ENCODE data around the gene ZFP36L1.
"Not testable (repeated sequence)": the region's sequence is repeated elsewhere in the genome, so short reads cannot be mapped to it uniquely, and the experiment has no call there.

The ZFP36L1 gene

DNA sequence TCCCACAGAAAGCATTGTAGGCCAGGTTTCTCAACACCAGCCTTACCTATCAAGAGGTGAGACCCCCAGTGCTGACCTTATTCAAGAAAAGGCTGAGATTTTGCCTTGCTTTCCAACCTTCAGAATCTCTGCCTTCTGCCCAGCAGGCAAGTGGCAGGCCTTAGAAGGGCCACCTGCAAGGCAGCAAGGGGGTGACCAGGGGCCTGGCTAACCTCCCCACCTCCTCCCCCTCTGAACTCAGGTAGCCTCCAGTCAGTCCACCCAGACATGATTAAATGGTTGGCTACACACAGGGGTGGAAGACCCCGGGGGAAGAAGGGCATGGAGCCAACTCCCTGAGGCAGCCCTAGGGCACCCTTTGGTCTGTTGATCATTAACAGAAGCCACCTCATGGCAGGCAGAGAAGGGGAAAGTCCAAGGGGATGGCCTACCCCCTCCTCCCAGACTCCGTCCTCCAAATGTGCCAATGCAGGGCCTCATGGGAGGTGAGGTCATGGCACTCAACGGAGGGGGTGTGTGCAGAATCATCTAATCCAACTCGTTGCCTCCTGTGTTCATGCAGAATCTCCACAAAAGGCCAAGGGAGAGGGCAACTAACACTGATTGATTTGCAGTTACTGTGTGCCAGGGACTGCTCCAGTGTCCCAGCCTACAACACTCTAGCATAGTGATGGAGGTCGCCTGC is 8.5 kb downstream of the ZFP36L1 start:
- DNase-seq (ENCODE audit: low spot score), result no peak

DNA sequence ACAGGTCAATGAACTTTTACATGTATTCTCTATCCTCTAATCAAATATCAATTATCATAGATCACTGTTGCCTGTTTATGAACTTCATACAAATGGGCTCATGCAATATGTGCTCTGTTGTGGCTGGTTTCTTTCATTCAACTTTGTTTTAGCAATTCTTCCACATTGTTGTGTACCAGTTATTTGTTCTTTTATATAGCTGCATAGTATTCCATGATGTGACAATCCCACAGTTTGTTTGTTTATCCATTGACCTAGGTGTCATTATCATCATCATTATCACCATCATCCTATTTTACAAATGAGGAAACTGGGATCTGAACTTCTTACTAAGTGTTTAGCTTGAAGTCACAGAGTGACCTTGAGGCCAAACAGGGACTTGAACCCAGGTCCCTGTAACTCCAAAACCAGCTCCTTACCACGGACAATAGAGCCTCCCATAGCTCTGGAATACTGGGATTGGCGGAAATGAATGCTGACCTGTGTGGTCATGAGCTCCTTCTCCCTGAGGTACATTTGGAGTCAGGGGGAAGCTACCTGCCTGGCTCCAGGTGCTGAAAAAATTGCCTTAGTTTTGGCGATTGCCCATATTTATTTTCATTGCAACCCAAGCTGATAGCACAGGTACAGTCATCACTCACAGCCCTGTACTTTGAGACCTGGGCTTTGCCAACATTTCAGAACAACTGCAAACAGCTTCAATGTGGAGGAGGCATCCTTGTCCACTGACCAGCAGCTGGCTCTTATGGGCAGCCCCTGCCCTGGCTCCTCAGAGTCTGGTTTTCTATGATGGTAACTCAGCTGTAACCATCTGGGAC is 9.2 kb downstream of the ZFP36L1 start:
- DNase-seq (ENCODE audit: low spot score), result no peak

DNA sequence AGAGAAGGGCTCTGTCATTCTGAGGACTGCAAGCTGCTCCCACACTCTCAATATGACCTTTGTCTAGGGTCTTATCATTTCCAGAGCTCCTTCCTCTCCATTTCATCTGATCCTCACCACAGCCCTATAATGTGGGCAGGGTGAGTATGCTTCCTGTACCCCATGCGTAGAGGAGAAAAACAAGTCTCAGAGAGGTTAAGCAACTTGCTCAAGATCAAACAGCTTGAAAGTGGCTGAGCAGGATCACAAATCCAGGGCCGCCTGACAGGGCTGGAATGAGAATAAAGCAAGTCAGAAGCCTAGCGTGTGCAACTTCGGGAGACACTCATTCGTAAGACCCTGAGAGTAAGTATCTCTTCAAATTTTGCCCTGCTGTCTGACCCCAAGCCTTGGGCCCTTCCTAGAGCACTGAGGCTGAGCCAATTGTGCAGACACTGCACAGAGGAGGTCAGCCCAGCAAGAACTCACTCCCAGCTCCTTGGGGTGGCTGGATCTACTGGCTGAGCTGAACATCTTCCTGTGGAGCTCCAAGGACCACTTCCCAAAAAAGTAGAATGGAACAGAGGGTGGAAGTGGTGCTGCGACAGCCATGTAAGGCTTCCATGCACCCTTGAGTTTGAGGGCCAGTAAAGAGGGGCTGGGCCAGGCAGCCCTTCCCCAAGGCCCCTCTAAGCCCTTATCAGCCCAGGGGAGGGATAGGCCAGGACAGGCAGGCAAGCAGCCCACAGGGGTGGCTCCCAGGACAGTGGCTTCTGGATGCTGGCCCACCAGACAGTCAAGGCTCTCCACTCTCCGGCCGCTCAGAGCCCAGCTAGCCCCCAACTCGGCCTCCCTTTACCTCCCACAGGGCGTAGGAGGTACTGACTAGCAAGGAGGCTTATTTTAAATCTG is 10.5 kb downstream of the ZFP36L1 start:
- DNase-seq (ENCODE audit: low spot score), result peak; percentile 77

DNA sequence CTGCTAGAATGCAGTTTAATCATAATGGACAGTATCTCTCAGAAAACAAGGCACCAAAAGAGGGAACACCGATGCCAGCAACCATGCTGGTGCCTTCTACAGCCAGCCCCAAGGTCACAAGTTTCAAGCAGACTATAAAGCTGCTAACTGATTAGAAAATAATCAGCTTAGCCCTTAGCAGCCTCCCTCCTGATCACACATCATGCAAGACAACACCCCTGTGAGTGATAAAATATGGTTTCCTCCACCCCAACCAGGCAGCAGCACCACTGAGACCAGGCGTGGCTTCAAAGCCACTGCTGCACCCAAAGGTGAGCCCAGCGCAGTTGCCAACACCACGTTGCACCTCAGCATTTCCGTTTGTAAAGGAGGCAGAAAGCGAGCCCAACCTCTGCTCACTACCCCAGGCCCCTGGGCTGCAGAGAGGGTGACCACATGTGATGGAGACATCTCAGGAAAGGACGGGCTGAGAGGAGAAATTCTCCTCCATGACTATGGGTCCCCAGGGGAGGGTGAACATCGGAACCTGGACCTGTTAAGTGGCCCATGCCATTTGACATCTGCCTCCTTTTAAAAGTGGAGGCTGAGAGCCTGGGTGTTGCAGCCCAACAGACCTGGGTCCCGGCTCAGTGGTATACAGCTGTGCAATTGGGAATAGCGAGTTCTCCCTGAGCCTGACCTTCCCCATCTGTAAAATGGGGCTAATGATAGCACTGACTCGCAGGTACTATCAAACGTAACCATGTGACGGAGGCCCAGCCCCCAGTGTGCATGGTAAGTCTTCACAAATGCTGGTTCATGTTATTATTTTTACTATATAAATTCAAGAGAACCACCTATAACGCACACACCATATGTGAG is 11.5 kb downstream of the ZFP36L1 start:
- DNase-seq (ENCODE audit: low spot score), result peak; percentile 84

DNA sequence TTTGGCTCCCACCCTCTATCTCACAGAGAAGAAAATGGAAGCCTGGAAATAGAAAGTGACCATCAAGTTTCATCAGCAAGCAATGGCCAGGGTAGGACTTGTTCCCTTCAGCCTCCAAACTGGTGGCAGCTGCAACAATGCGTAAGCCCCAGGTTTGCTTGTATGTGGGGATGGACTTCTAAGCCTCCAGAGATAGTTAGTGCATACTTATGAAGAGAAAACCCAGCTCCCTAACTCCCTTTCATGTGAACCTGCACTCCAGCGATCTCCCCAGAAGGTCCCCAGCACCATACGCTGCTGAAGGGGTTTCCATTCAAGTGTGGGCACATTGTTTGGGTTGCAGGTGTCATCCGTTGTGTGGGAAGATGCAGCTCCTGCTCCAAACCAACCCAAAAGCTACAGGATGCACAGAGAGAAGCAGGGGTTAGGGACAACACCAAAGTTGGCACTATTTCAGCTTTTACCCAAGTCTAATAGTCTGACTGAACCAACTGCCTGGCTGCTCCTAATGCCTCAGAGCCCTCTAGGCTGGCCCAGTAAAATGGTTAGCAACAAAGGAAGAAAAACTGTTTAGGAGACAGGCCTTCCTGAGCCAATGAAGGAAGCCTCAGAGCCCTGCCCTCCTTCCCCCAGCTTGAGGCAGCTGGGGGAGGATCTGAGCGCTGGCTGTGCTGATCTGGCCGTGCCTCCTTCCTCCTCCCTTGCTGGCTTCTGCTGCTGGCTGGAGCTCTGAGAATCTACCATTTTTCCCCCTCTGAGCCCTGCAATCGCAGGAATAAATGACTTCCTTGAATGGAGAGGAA is 12.3 kb downstream of the ZFP36L1 start:
- DNase-seq (ENCODE audit: low spot score), result peak; percentile 20

DNA sequence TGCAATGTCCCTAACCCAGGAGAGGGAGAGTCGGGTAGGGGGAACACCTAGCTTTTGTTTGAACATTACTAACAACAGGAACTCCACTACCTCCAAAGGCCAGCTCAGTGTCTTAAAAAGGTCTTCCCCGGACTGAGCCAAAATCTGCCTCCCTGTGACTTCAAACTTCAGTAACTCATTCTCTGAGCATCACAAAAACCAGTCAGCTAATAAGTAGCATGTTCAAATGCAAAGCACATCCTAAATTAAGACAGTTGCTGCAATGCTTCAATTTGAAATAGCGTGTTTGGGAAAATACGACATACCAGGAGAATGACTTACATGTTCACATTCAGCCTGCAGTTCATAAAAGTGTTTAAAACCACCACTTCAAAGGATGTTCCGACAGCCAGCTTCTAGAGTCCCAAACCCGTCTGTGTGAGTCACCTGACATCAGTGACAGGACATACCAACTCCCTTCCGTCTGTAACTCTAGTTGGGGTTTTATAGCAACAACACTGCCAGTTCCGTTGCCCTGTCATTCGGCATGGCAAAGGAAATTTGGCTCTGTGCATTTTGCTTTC is 13.0 kb downstream of the ZFP36L1 start:
- DNase-seq (ENCODE audit: low spot score), result peak; percentile 81

DNA sequence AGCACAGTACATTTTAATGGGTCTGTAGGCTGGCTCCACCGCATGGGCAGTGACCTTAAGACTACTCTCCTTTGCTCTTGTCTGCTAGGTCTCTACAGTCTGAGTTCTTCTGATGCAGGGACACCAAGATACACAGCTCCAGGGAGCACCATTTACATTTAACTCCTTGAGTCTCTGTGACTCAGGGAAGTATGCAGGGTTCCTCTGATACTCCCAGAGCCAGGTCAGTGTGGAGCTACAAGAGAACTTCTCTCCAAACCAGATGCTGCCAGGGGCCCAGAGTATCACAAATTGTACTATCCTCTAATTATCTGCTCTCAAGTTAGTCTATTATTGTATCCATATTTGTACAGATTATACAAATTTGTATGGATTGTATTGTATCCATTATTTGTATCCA is 15.2 kb downstream of the ZFP36L1 start:
- DNase-seq (ENCODE audit: low spot score), result no peak

DNA sequence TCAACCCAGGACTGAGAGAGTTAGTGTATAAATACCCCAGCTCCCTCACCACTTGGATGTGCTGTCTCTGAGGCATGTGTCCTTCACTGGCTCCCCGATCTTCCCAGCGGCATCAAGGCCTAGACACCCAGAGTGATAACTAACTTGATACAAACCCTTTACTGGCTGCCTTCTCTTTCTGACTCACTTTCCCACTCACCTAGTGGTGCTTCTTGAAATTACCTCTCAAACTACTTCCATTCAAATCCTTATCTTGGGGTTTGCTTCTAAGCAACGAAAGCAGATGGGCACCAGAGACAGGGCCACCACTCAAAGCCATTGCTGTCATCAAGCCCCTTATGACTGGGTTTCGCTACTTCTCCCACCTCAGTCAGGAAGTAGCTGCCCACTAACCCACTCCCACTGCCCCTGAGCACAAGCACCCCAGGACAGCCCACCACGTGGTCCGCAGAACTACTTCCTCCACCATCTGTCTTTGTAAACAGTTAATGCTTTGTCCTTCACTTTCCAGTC is 17.2 kb downstream of the ZFP36L1 start:
- no peak for DNase-seq (ENCODE audit: low spot score)

DNA sequence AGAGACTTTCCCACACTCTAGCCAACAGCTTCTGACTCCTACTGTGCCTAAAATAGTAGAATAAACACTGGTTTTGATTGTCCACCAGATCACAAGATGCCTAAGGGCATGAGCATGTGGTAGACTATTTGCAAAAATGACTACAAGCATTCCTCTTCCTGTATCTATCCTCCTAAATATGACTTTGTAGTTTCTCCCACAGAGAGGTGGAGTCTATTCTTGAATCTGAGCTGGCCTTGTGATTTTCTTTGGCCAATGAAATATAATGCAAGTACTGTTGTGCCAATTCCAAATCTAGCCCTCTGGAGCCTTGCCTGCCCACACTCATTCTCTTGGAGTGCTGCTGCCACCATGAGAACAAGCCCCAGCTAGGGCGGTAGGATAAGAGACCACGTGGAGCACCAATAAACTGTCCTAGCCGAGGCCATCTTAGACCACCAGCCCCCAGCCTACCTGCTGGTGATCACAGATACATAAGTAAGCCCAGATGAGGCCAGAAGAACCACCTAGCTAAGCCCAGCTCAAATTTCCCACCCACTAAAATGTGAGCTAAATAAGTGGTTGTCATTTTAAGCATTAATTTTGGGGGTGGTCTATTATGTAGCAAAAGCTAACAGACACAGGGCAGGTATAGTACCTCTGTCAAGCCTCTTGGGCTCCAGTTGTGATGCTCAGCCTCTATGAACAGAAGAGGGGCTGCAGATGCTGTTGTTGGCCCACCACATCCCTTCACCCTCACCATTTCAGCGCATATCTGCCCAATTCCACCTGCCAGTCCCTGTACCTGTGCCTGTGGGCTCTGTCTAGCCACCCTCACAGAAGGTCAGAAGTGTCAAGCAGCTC is 17.9 kb downstream of the ZFP36L1 start:
- DNase-seq (ENCODE audit: low spot score), result no peak

DNA sequence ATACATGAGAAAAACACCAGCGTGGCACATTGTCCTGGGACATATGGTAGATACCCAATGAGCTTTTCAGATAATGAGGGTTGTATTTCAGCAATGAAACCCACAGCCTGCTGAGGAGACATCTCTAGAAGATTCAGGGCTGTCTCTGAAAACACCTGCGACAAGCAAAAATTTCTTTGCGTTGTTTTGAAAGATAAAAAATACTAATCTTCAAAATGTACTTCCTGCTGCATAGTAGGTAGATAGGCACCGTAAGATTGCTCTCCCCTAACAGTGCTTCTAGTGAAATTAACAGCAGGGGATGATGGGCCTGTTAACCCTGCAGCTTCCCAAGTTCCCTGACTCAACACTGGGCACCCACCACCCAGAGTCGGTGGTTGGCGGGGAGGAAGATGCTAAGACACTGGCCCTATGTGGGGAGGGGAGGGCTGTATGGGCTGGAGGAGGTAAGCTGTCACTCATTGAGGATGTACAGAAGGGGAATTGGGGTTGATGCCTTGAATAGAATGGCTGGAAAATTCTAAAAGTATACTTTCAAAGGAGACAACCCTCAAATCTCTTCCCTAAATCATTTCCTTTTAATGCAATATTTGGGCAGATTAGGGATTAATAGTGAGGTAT is 20.0 kb downstream of the ZFP36L1 start:
- DNase-seq (ENCODE audit: low spot score), result no peak

DNA sequence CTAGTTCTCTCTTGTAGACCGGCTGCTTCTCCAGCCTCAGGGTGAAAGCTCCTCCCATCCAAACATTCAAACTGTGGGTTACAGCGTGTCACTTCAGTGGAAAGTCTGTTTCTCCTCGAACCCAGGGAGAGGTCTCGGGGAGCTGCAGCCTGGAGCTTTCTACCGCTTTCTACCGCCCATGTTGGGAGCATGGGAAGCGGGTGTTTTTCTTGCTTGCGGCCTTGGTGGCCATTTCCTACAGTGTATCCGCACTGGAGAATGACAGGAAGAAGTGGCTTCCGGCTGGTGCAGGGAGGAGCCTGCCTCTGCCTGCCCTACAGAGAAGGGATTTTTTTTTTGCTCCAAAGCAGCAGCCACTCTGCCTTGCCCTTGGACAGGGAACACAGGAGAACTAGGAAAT is 21.2 kb downstream of the ZFP36L1 start:
- no peak for DNase-seq (ENCODE audit: low spot score)

DNA sequence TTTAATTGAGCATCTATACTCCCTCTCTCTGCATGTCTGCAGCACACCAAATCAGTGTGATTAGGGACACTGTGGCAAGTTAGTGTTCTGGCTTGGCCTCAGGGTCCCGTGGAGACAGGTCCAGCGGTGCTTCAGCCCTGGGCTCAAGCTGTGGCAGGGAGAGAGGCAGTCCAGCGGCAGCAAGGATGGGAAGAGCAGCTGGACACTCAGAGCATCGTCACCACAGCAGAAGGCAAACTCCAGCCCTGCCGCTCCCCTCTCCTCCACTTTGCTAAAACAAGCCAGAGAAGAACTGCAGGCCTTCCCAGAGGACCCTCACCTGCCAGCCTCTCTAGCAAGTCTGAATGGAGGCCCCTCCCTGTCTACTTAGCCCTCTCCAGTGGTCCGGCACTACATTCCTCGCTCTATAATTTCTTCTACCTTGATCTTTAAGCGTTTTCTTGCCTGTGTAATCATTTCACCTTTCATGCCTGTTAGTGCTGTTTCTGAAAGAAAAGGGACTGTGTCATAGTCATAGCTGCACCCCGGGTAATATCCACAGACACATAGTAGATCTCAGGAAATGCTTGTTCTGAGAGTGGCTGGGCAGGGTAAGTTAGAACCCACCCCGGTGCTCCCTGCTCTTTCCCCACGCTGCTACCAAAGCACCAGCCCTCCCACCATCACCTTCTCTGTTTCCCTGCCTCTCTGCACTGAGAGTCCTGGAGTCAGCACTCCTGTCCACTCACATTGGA is 22.1 kb downstream of the ZFP36L1 start:
- no peak for DNase-seq (ENCODE audit: low spot score)

DNA sequence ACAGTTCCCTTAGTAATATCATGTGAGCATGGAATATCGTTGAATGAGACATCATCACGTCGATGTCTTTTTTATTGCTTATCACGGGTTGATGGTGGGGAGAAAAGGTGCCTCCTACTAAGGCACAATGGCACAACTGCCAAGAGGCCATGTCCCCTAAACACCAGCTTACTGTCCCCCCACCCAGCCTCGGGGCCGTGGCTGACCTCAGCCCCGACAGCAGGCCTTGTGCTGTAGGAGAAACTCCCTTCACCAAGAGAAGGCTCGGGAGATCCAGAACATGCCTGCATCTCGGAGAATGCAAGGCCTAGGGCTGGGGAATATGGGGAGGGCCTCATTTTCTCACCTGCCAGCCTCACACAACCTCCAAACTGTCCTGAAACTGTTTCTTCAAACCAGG is 22.8 kb downstream of the ZFP36L1 start:
- no peak for DNase-seq (ENCODE audit: low spot score)

DNA sequence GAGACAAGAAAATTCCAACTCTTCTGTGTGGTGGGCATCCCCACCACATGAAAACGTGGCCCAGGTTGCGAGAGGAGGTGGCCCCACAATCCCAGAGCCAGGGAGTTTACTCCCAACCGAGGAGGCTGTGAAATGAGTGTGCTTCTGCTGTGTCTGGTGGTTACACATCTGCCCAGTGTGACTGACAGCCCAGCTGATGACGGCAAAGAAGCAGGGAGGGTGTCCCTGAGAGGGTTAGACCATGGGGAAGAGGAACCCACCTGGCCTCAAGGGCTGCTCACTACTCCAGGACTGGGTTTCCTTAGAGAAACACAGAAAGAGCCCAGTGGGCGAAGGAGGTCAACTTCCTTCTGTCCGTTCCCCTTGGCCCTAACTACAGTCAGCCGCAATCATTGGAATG is 24.6 kb downstream of the ZFP36L1 start:
- no peak for DNase-seq (ENCODE audit: low spot score)

DNA sequence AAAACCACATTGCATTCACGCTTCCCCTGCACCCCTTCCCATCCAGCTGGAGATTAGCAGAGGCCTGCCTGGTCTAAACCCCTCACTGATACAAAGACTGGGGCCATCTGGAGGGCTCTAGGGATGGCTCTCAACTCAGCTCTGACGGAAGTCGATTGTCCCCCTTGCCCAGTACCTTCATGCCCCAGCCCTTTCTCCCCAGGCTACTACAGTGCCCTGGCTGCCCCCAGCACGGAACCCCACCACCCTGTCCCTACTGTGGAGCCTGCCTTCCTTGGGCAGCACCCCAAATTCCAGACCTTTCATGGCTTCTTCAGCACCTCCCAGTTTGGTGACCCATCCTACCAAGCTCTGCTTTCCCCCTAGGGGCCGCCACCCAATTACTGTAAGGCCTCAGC is 25.6 kb downstream of the ZFP36L1 start:
- no peak for DNase-seq (ENCODE audit: low spot score)

DNA sequence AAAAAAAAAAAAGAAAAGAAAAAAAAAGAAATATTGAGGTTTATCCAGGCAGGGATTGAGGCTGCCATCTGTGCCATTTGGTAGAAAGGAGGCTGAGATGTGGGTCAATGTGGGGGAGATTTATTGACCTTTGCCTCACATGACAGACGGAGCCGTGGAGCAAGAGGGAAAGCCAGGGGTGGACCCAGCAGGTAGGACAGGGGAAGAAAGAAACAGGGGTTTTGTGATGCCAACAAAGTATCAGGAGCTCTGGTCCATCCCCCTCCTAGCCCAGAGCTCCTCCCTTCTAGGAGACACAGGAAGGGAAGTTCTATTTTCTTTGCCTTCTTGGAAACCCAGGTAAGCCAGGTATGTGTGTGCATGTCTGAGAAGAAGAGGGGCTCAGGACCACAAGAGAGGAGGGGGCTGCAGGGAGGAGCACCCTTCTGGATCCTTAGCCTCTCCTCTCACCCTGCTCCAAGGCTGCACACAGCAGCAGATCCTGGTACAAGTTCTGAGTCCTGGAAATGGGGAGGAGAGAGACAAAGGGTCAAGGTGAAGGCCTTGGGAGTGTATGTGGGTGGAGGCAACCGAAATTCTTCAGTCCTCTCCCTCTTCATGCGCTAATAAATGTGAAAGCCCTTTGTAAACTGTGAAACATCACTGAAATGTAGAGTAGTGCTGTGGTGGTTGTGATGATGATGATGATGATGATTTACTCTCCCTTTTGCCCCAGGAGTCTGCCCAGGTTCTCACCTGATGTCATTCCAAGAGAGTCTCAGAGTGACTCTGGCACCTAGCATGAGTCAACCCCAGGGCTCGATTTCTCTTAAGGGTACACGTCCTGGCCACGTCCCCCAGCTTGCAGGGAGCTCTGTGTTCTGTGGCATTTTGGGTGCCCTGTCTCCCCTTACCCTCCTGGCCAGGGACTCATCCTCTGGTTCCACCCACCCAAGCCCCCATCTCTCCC is 26.3 kb downstream of the ZFP36L1 start:
- DNase-seq (ENCODE audit: low spot score), result no peak

DNA sequence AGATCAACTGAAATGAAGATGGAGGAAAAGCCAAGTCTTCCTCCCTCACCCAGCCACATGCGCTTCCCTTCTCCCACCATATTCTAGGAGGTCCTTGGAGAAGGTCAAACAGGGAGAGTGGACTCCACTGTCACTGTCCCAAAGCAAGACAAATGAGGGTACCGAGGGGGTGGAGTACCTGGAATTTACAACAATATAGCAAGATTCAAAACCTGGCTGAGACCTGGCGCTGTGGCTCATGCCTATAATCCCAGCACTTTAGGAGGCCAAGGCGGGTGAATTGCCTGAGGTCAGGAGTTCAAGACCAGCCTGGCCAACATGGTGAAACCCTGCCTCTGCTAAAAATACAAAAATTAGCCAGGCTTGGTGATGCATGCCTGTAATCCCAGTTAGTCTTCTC is 29.0 kb downstream of the ZFP36L1 start:
- DNase-seq (ENCODE audit: low spot score), result not testable (repeated sequence)

All from CD4-positive, alpha-beta T cell treated with Interleukin-15 for 4 hours (primary cell).